HG03565 (cell line): Measurements from ENCODE around the gene PAFAH1B1.
"Not testable (repeated sequence)": the region's sequence is repeated elsewhere in the genome, so short reads cannot be mapped to it uniquely, and the experiment has no call there.

Experiments
- ATAC-seq: cut with Tn5 transposase; IDR thresholded peaks from one replicate; pipeline ENCODE4 v1.9.1; 2021; ENCODE audit warnings: mild to moderate bottlenecking, moderate library complexity; ENCODE audit not compliant: unreplicated experiment

PAFAH1B1 gene

DNA sequence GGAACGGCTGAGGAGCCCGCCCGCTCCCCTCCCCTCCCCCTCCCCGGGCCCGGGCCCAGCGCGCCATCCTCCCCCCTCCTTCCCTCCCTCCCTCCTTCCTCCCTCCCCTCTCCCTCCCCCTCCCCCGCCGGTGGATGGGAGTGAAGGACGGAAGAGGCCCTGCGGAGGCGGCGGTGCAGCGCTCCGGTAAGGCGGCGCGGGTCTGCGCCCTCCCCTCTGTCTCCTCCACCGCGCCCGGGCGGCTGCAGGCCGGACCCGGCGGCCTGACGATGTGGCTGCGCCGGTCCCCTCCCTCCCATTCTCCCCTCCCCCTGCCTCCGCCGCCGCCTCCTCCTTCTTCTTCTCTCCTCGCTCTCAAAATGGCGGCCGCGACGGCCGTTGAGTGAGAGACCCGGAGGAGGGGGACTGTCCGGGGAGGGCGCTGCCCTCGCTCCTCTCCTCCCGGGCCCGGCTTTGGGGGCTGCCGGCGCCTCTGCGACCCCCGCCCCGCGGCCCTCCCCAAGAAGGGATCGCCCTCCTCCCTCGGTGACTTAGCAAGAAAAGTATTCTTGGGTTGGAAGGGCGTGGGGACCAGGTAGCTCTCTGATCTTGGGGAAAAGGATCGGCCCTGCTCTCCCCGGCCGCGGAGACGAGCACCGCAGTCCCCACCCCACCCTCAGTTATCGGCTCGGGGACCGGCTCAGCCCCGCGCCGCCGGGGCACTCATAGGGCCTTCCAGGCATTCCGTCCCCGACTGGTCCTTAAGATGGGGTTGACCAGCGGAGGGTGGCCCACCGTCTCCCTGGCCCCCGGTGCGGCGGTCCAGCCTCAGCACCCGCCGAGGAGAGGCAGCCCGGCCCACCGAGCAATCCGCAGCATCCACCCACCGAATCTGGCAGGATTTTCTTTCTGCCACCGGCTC, 617 bp downstream of the PAFAH1B1 start:
- ATAC-seq: peak; percentile 20

DNA sequence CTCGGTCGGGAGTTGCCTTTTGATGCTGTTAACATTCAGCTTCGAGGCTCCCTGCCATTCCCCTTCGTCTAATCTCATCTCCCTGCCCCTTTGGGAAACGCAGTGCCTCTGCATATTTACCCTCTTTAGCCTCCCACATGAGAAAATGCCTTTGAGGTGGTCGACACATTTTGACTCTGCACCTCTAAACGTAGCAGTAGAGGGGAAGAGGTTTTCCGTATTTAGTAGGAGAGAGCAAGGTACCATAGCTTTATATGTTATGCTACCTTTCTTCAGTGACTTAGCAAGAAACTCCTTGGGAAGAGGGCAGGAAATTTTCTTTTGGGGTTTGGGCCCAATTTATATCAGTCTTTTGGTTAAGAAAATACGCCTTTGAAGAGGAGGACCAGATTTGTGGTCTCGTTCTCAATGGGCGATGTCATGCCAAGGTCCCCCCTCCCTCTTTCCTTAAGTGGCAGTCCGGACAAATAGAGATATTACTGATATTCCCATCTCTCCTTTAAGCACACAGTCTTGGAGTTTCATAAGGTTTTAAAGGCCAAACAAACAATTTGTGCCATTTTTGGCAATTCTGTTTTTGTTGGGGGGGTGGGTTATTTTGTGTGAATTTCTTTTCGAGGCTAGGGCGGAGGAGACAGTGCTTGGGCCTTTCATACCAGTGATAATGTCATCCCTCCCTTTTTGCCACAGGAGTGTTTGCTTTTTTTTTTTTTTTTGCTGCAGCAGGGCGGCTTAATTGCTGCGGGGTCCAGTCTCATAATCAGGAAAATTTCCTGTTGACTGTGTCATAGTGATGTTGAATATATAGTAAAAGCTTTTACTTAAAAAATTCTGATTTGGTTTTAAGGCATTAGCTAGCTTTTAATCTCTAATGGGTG, 1.5 kb downstream of the PAFAH1B1 start:
- no peak for ATAC-seq

DNA sequence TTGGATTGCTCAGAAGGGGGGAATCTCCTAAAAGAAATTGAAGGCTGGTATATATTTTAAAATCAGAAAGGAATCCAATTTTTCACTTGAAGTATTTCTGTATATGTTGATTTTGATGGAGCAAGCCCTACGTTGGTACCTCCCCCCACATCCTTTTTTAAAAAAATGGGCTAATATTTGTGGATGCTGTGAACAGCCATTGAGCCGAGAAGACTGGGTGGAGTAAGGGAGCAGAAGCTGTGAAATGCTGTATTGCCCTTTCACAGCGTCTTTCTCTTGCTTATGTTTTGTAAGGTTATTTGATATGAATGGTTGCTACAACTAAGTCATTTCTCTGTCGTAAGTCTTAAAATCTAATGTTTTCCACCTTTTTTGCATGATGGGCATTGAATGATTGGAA, 2.3 kb downstream of the PAFAH1B1 start:
- ATAC-seq: no peak

DNA sequence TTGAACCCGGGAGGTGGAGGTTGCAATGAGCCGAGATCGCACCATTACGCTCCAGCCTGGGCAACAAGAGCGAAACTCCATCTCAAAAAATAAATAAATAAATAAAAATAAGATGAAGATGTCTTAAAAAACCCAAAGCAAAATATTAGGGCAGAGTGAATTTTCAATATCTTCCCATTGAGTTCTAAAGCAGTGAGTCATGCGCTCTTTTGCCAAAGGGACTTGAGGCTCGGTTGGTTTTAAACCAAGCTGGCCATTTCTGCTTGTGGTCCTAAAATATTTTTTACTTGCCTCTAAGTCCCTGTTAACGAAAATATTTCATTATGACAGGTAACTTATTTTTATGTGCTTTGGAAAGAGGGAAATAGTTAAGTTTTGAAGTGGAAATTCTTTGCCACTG, 4.7 kb downstream of the PAFAH1B1 start:
- ATAC-seq: no peak

DNA sequence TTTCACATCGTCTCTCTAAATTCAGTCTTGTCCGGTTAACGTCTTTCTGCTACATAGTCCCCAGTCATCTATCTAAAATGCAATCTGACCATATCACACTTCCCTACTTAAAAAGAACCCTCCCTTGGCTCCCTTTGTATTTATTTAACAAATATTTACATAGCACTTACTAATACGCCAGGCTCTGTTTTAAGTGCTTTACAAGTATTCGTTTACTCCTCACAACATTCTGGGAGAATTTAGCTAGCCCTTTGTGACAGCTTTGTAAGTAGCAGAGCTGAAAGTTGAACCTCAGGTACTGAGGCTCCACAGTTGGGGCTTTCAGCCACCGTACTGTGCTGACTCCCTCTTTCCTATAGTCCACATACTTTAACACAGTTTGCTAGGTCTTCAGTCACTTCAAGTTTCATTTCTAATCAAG, 9.2 kb downstream of the PAFAH1B1 start:
- no peak for ATAC-seq

DNA sequence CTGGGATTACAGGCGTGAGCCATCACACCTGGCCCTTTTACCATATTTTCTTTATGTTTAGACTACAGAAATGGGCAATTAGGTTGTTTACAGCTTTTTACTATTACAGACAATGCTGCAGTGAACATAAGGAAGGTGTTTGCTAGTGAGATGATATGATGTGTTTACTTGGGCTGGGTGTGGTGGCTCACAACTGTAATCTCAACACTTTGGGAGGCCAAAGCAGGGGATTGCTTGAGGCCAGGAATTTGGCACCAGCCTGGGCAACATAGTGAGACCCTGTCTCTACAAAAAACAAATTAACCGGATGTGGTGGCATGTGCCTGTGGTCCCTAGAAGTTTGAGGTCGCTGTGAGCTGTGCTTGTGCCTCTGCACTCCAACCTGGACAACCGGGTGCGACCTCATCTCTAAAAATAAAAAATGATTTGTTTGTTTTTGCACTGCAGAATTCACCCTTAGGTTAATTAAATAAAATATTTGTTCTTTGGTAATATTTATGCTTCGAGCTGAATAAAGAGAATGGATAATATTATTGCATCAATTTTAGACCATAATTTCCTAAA, 15.0 kb downstream of the PAFAH1B1 start:
- no peak for ATAC-seq

DNA sequence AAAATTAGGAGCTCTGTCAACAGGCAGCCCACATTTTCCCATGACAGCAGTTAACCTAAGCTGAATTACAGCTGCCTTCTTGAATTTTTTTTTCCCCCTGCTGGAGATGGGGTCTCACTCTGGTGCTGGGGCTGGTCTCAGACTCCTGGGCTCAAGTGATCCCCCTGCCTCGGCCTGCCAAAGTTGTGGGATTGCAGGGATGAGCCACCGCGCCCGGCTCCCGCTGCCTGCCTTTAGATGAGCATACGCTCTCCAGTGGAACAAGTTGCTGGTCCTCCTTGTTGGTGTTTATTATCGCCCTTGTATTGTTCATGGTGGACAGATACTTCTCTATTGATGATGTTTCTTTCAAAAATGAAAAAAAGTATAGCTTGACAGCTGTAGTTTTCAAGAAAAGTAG, 15.6 kb downstream of the PAFAH1B1 start:
- ATAC-seq: no peak

DNA sequence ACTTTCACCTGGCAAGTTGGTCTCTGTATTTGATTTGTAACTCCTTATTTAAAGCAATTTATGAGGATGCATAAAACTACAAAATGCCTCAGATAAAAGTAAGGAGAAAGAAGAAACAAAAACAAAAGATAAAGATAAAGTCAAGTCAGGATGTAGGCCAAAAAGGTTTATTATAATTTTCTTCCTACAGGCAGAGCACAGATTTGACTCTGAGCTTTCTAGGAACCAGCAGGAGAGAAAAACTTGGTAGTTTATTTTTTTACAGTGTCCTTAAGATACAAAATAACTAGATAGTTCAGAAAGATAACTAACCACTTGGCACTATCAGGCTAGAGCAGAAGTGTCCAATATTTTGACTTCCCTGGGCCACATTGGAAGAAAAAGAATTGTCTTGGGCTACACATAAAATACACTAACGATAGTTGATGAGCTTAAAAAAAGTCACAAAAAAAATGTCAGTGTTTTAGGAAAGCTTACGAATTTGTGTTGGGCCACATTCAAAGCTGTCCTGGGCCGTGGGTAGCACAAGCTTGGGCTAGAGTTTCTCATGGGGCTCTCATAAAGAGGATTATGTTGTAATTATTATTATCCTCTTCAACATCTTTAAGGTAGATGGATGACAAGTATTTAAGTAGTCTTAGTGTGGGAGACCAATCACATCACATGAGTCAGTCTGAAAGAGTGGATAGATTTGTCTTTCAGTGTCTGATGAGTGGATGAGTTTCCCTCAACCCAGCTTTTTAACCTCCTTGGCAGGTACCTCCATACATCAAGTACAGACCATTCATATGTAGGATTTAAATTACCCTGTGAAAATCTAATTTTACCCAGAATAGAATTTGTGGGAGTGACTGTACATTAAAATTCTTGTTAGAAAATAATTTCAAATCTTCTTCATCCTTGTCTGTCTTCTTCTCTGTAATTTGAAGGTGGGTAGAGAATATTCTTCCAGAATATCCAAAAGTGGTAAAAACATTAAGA, 17.0 kb downstream of the PAFAH1B1 start:
- no peak for ATAC-seq

DNA sequence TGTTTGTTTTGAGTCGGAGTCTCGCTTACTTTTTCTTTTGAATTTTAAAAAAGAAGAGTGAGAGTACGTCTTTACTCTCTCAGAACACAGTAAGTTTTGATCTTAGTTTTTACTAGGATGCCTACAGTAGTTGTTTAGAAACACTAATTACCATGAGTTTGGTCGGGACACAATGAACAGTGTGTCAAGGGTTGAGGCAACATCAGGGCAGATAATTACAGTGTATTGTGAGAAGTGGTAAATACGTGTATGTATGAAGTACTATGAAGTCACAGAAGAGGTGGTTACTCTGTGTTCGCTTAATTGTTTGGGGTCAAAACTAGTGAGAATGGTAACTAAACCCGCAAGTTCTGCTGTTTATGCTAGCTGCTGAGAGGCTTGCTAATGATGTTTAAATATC, 18.2 kb downstream of the PAFAH1B1 start:
- ATAC-seq: no peak

DNA sequence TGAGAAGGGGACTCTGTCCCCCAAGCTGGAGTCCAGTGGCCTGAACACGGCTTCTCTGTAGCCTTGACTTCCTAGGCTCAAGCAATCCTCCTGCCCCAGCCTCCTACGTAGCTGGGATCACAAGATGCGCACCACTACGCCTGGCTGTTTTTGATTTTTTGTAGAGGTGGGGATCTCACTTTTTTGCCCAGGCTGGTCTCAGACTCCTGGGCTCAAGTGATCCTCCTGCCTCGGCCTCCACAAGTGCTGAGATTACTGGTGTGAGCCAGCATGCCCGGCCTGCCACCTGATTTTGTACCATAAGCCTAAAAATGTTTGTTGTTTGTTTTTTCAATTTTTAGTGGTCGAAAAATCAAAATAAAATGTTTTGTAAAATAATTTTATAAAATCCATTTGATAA, 19.2 kb downstream of the PAFAH1B1 start:
- ATAC-seq: no peak

DNA sequence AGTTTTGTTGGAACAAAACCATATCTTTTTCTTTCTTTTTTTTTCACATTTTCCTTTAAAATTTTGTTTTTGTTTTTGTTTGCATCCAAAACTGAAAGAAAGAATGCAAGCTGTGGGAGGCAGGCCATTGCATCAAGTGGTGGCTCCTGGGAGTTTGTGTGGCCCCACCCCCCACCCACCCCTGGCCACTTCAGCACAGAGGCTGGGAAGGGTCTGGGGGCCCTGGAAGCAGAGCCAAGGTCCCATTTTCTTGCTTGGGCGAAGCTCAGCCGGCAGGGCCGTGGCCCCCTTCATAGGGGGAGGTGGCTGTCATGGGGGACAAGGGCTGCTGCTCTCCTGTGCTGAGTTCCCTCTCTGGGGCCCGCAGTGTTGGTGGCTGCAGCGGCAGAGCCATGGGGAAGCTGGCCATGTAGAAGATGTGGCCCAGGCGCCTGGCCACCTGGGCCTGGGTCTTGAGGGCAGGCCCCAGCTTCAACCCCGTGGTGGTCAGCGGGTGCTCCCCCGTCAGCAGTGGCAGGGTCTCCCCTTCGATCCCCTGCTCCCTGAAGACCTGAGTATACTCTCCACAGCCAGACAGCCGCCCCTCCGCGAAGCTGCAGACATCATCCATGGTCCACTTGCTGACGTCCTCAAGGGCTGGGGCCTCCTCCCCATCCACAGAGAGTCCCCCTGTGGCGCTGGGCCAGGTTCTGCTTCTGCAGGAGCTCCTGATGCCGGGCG, 19.8 kb downstream of the PAFAH1B1 start:
- no peak for ATAC-seq

DNA sequence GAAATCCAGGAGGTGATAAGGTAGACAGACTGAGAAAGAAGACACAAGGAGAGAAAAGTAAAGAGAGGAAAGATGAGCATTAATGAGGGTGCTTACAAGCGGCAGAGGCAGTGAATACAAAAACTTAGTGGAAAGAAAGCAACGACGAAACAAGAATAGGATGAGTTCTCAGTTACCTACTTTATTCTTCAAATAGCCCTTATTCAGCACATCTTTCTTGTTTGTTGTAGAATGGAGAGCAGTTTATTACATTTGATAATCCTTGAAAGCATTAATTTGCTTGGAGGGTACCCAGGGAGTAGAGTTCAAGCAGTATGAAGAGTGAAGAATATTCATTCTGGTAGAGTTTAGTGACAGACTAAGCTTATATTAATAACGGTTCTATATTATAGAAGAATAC, 22.4 kb downstream of the PAFAH1B1 start:
- ATAC-seq: no peak

DNA sequence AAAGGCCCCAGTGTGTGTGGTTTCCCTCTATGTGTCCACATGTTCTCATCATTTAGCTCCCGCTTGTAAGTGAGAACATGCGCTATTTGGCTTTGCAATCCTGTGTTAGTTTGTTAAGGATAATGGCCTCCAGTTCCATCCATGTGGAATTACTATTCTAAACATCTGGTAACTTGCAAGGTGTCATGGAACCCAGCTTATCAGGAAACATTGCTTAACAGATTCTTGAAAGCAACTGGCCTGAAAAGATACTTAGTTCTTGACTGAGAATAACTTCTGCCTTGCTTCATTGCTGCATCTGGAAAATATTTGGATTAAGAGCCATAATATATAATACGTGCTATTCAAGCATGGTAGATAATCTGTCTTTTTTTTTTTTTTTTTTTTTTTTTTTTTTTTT, 27.8 kb downstream of the PAFAH1B1 start:
- no peak for ATAC-seq

DNA sequence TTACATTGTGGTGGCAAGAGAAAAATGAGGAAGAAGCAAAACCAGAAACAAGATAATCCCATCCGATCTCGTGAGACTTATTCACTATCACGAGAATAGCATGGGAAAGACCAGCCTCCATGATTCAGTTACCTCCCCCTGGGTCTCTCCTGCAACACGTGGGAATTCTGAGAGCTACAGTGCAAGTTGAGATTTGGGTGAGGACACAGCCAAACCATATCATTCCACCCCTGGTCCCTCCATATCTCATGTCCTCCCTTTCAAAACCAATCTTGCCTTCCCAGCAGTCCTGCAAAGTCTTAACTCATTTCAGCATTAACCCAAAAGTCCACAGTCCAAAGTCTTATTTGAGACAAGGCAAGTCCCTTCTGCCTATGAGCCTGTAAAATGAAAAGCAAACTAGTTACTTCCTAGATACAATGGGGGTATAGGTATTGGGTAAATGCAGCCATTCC, 28.5 kb downstream of the PAFAH1B1 start:
- ATAC-seq: not testable (repeated sequence)

DNA sequence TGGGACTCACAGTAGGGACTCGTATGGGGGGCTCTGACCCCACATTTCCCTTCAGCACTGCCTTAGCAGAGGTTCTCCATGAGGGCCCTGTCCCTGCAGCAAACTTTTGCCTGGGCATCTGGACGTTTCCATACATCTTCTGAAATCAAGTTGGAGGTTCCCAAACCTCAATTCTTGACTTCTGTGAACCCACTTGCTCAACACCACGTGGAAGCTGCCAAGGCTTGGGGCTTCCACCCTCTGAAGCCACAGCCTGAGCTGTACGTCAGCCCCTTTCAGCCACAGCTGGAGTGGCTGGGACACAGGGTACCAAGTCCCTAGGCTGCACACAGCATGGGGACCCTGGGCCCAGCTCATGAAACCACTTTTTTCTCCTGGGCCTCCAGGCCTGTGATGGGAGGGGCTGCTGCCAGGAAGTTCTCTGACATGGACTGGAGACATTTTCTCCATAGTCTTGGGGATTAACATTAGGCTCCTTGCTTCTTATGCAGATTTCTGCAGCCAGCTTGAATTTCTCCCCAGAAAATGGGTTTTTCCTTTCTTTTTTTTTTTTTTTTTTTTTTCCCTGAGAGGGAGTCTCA, 29.4 kb downstream of the PAFAH1B1 start:
- not testable (repeated sequence) for ATAC-seq

DNA sequence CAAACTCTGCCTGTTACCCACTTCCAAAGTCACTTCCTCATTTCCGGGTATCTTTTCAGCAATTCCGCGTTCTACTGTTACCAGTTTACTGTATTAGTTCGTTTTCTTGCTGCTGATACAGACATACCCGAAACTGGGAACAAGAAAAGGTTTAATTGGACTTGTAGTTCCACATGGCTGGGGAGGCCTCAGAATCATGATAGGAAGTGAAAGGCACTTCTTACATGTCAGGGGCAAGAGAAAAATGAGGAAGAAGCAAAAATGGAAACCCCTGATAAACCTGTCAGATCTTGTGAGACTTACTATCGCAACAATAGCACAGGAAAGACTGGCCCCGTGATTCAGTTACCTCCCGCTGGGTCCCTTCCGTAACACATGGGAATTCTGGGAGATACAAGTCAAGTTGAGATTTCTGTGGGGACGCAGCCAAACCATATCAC, 30.9 kb downstream of the PAFAH1B1 start:
- ATAC-seq: no peak

DNA sequence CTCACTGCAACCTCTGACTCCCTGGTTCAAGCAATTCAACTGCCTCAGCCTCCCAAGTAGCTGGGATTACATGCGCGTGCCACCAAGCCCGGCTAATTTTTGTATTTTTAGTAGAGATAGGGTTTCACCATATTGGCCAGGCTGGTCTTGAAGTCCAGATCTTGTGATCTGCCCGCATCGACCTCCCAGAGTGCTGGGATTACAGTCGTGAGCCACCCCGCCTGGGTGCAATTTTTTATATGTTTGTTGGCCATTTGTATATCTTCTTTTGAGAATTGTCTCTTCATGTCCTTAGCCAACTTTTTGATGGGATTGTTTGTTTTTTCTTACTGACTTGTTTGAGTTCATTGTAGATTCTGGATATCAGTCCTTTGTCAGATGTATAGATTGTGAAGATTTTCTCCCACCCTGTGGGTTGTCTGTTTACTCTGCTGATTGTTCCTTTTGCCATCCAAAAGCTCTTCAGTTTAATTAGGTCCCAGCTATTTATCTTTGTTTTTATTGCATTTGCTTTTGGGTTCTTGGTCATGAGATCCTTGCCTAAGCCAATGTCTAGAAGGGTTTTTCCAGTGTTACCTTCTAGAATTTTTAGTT, 33.3 kb downstream of the PAFAH1B1 start:
- ATAC-seq: not testable (repeated sequence)

DNA sequence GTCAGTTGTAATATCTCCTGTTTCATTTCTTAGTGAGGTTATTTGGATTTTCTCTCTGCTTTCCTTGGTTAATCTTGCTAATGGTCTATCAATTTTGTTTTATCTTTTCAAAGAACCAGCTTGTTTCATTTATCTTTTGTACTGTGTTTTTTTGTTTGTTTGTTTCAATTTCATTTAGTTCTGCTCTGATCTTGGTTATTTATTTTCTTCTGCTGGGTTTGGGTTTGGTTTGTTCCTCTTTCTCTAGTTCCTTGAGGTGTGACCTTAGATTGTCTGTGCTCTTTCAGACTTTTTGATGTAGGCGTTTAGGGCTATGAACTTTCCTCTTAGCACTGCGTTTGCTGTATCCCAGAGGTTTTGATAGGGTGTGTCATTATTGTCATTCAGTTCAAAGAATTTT, 35.5 kb downstream of the PAFAH1B1 start:
- ATAC-seq: not testable (repeated sequence)

DNA sequence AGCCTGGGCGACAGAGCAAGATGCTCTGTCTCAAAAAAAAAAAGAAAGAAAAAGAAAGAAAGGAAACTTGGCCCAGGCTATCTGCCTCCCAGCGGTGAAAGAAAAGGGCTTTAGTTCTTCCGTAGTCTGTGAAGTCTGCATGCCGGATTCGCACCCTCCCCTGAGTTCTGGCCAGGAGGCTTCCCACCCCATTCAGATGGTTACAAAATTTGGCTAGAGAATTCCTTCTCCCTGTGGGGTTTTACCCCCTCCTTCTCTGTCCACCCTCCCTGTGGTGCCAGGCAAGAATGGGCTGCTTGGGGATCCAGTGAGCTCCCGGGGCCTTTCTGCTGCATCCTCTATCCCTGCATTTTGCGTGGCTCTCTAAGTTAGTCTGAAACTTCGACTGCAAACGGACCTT, 37.8 kb downstream of the PAFAH1B1 start:
- no peak for ATAC-seq
